Endodermal cell (in vitro differentiated cells): Measurements from ENCODE around the gene HSDL2. TPM values are rescaled to one million over a fixed set of nuclear protein-coding genes. Genes with fewer than 3 reads are reported as not detected.
"Not testable (repeated sequence)": the region's sequence is repeated elsewhere in the genome, so short reads cannot be mapped to it uniquely, and the experiment has no call there.

Source experiments
- DNase-seq: peaks from one replicate; pipeline ENCODE4 v3.0.0-alpha.2; 2017
- H3K27ac ChIP-seq: 2 replicates; pipeline ENCODE4 v1.5.1; 2013; ENCODE audit warnings: mild to moderate bottlenecking, low read depth, low read length, moderate library complexity
- H3K27me3 ChIP-seq: 2 replicates; pipeline ENCODE4 v1.6.1; 2013; ENCODE audit warnings: mild to moderate bottlenecking, low read length, moderate library complexity; ENCODE audit not compliant: insufficient read depth, control insufficient read depth, poor library complexity, severe bottlenecking
- H3K36me3 ChIP-seq: 2 replicates; pipeline ENCODE4 v1.7.0; 2013; ENCODE audit warnings: mild to moderate bottlenecking, low read length, moderate library complexity; ENCODE audit not compliant: control insufficient read depth, insufficient read depth
- H3K4me1 ChIP-seq: one replicate; pipeline ENCODE4 v1.7.0; 2013; ENCODE audit warnings: low read length; ENCODE audit not compliant: control insufficient read depth, insufficient read depth
- H3K4me3 ChIP-seq: 2 replicates; pipeline ENCODE4 v1.5.1; 2013; ENCODE audit warnings: mild to moderate bottlenecking, low read length, moderate library complexity
- H3K9ac ChIP-seq: 2 replicates; pipeline ENCODE4 v1.6.1; 2013; ENCODE audit warnings: mild to moderate bottlenecking, low read length, moderate library complexity; ENCODE audit not compliant: poor library complexity, severe bottlenecking; ENCODE audit errors: extremely low read depth
- H3K9me3 ChIP-seq: 2 replicates; pipeline ENCODE4 v1.6.1; 2013; ENCODE audit warnings: mild to moderate bottlenecking, low read length, moderate library complexity; ENCODE audit not compliant: control insufficient read depth
- H3K27ac Mint-ChIP-seq: 2 replicates; pipeline ENCODE4 v1.8.0; 2020; ENCODE audit warnings: mixed read lengths
- H3K27me3 Mint-ChIP-seq: 2 replicates; pipeline ENCODE4 v1.8.0; 2021; ENCODE audit warnings: mild to moderate bottlenecking, mixed read lengths; ENCODE audit not compliant: insufficient read depth
- H3K36me3 Mint-ChIP-seq: 2 replicates; pipeline ENCODE4 v1.8.0; 2020; ENCODE audit warnings: low read depth, mixed read lengths
- H3K4me1 Mint-ChIP-seq: 2 replicates; pipeline ENCODE4 v1.8.0; 2020; ENCODE audit warnings: mixed read lengths
- H3K4me3 Mint-ChIP-seq: 2 replicates; pipeline ENCODE4 v1.8.0; 2020; ENCODE audit warnings: mild to moderate bottlenecking, moderate library complexity, mixed read lengths
- H3K9me3 Mint-ChIP-seq: 2 replicates; pipeline ENCODE4 v1.8.0; 2020; ENCODE audit warnings: mild to moderate bottlenecking, mixed read lengths
- WGBS, 2 experiments: methylation state at CpG; one replicate each; pipeline versions ENCODE4 v1.1.5 to v1.1.7; 2013; ENCODE audit warnings: missing lambda C conversion rate in 2 of 2, mixed read lengths in 1 of 2; ENCODE audit not compliant: insufficient coverage in 1 of 2, insufficient read length in 1 of 2; 5-methylcytosine and 5-hydroxymethylcytosine counted together
- total RNA-seq, 2 donors: library from RNA; stranded (reverse); fragmentation: NEBNext Ultra II Directional in 1 of 2; extraction: Animal tissue kit (Norgen Biotek cat#: 25700) in 1 of 2; gene quantifications; 2 replicates in 1 of 2; 3 replicates in 1 of 2; pipeline ENCODE4 v1.2.1, GENCODE V29; 2021
- TF ChIP-seq, protein P1 (sequence below): fragments of 200-600 bp; sonication (generic); conservative IDR thresholded peaks from 2 replicates; pipeline ENCODE4 v1.5.0; 2021; ENCODE audit warnings: antibody characterized with exemption, mild to moderate bottlenecking

The HSDL2 gene
- total RNA-seq, 2 donors from 2014 or later, result 22.5 to 29.1 TPM

DNA sequence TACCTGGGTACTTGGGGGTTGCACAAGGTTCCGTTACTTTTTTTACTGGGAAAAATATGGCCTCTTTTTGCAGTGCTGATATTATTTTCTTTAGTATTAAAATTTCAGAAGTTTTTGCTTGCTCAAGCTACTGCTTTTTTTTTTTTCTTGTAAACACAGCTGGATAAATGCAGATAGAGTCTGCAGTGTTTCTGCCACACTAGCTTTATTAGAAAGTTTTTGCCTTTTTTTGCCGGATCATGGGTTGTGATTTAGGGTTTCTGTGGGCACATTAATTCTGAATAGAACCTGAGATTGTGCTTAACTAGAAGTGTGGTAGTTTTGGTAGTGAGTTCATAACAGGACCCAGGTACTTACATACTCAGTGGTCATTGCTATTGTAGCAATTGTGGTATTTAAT, 126.7 kb downstream of the HSDL2 start:
- H3K4me3 ChIP-seq, result no peak overlapping the region
- H3K9ac ChIP-seq, result no peak overlapping the region
- no peaks in the 10 kb centered on the region for H3K9me3 Mint-ChIP-seq
- TF ChIP-seq, protein P1, sequence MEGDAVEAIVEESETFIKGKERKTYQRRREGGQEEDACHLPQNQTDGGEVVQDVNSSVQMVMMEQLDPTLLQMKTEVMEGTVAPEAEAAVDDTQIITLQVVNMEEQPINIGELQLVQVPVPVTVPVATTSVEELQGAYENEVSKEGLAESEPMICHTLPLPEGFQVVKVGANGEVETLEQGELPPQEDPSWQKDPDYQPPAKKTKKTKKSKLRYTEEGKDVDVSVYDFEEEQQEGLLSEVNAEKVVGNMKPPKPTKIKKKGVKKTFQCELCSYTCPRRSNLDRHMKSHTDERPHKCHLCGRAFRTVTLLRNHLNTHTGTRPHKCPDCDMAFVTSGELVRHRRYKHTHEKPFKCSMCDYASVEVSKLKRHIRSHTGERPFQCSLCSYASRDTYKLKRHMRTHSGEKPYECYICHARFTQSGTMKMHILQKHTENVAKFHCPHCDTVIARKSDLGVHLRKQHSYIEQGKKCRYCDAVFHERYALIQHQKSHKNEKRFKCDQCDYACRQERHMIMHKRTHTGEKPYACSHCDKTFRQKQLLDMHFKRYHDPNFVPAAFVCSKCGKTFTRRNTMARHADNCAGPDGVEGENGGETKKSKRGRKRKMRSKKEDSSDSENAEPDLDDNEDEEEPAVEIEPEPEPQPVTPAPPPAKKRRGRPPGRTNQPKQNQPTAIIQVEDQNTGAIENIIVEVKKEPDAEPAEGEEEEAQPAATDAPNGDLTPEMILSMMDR, result no peak
- H3K36me3 ChIP-seq, result peaks cover 2% of the 10 kb centered on the region
- peaks cover 20% of the 10 kb centered on the region for H3K4me1 Mint-ChIP-seq
- H3K4me1 ChIP-seq, result no peaks in the 10 kb centered on the region
- H3K4me3 Mint-ChIP-seq, result no peak overlapping the region
- no peak for DNase-seq
- no peaks in the 10 kb centered on the region for H3K27me3 ChIP-seq
- no peaks in the 10 kb centered on the region for H3K27me3 Mint-ChIP-seq
- no peaks in the 10 kb centered on the region for H3K9me3 ChIP-seq
- whole genome bisulfite sequencing, 2 experiments, result 91 to 100% methylated on average over 2 of the region's 2 CpGs
- H3K36me3 Mint-ChIP-seq, result peaks cover 3% of the 10 kb centered on the region
- H3K27ac ChIP-seq, result no peak overlapping the region
- no peak overlapping the region for H3K27ac Mint-ChIP-seq

DNA sequence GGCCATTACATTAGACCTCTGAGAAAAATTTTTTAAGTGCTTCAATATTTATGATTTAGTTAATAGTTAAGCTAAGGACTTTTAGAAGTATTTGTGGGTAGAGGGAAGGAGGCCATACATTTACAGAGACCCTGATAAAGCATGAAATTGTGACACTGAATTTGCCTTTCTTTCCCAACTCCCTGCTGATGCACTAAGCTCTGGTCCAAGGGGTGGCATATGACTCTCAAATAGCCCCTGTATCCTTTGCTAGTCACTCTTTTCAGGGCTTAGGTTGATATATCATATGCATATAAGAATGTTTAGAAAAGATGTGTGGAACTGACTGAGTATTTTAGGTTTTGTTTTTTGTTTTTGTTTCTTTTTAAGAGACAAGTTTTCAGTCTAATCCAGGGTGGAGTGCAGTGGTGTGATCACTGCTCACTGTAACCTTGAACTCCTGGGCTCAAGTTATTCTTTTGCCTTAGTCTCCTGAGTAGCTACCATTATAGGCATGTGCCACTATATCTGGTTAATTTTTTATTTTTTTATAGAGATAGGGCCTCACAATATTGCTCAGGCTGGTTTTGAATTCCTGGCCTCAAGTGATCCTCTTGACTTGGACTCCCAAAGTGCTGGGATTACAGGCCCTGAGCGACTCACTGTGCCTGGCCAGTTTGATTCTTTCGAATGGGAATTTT, 127.2 kb downstream of the HSDL2 start:
- Histone ChIP-seq H3K9ac (no peak overlapping the region), H3K36me3 (no peaks in the 10 kb centered on the region), H3K27me3 (no peaks in the 10 kb centered on the region), H3K4me3 (no peak overlapping the region), H3K4me1 (no peaks in the 10 kb centered on the region), H3K27ac (no peak overlapping the region), H3K9me3 (no peaks in the 10 kb centered on the region)
- Mint-ChIP-seq H3K36me3 (peaks cover 2% of the 10 kb centered on the region), H3K27me3 (no peaks in the 10 kb centered on the region), H3K4me1 (peaks cover 20% of the 10 kb centered on the region), H3K9me3 (no peaks in the 10 kb centered on the region), H3K27ac (no peak overlapping the region), H3K4me3 (no peak overlapping the region)
- no peak for DNase-seq
- TF ChIP-seq, protein P1, result no peak
- 93 to 100% methylated on average over 2 of the region's 2 CpGs for WGBS, 2 experiments

DNA sequence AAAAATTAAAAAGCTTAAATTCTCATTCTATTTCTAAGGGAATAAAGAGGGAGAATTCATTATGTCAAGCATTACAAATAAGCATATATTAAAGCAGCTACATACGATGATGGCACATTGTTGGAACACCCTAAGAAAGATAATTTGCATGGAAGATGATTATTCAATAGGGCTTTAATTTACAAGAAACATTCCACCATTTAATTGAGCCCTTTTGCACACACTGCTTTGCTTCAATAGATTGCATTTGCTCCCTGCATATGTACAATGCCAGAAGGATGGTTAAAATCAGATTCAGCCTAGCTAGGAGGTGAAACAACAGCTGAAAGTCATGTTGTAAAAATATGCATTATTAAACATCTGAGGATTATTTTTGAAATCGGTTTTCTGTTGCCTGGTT, 128.5 kb downstream of the HSDL2 start:
- no peaks in the 10 kb centered on the region for H3K27me3 Mint-ChIP-seq
- peaks cover 20% of the 10 kb centered on the region for H3K4me1 Mint-ChIP-seq
- TF ChIP-seq, protein P1, result no peak
- no peak overlapping the region for H3K27ac Mint-ChIP-seq
- Histone ChIP-seq H3K27ac (no peak overlapping the region), H3K4me1 (no peaks in the 10 kb centered on the region), H3K4me3 (no peak overlapping the region), H3K9ac (no peak overlapping the region), H3K9me3 (no peaks in the 10 kb centered on the region), H3K36me3 (no peaks in the 10 kb centered on the region), H3K27me3 (no peaks in the 10 kb centered on the region)
- WGBS, 2 experiments, result 90% methylated on average over 2 of the region's 2 CpGs; no CpG with 5 or more reads in 1 of the 2 experiments
- H3K4me3 Mint-ChIP-seq, result no peak overlapping the region
- DNase-seq, result no peak
- peaks cover 3% of the 10 kb centered on the region for H3K36me3 Mint-ChIP-seq
- peaks cover 3% of the 10 kb centered on the region for H3K9me3 Mint-ChIP-seq

DNA sequence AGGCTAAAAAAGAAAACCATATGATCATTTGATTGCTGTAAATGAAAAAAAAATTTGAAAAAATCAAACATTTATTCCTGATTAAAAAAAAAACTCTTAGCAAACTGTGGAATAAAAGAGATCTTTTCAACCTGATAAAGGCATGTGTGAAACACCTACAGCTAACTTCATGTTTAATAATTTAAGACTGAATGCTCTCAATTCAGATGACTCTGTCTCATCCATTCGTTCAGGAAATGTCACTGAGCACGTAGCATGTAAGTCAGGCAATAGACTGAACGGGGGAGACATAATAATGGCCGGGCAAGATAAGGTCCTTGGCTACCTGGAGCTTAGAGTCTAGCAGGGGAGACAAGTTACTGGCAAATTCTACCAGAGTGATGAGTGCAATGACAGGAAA, 132.5 kb downstream of the HSDL2 start:
- H3K4me1 Mint-ChIP-seq, H3K27ac Mint-ChIP-seq, DNase-seq, H3K4me3 Mint-ChIP-seq, H3K9me3 Mint-ChIP-seq, H3K36me3 ChIP-seq, H3K4me1 ChIP-seq, H3K9ac ChIP-seq, H3K9me3 ChIP-seq, H3K27me3 Mint-ChIP-seq, H3K27ac ChIP-seq, H3K36me3 Mint-ChIP-seq, H3K4me3 ChIP-seq, H3K27me3 ChIP-seq: not testable (repeated sequence)
- WGBS, 2 experiments, result 96% methylated on average over 2 of the region's 4 CpGs; no CpG with 5 or more reads in 1 of the 2 experiments
